K562 (cell line): ENCODE data around the gene SND1. TPM values are rescaled to one million over a fixed set of nuclear protein-coding genes. Genes with fewer than 3 reads are reported as not detected.
A peak's percentile ranks its signal among the peaks of the same experiment; 100 is the strongest.

Experiments used
- CBX2 ChIP-seq: fragments of 200-600 bp; sonication (generic); IDR thresholded peaks from one replicate; pipeline ENCODE4 v1.6.1; 2012; ENCODE audit warnings: mild to moderate bottlenecking, low read length, inconsistent platforms; ENCODE audit not compliant: insufficient read depth, poor library complexity, severe bottlenecking
- CXXC5 ChIP-seq: fragments of 250-450 bp; sonication (Bioruptor Pico); IDR thresholded peaks from 2 replicates; pipeline ENCODE4 v1.8.0; 2022; ENCODE audit warnings: inconsistent platforms, mild to moderate bottlenecking, moderate library complexity
- EHMT2 ChIP-seq: fragments of 450-650 bp; IDR thresholded peaks from 2 replicates; pipeline ENCODE4 v1.6.1; 2018; ENCODE audit warnings: antibody characterized with exemption
- KDM5B ChIP-seq: fragments of 200-600 bp; sonication (generic); IDR thresholded peaks from 2 replicates; pipeline ENCODE4 v1.6.1; 2012; ENCODE audit warnings: low read depth, mild to moderate bottlenecking, moderate library complexity, low read length, control low read depth, inconsistent platforms; ENCODE audit not compliant: insufficient replicate concordance
- MCM5 ChIP-seq: fragments of 450-650 bp; IDR thresholded peaks from 2 replicates; pipeline ENCODE4 v1.6.1; 2016; ENCODE audit warnings: low read depth
- RBM25 ChIP-seq: fragments of 200-400 bp; formaldehyde crosslinking; IDR thresholded peaks from 2 replicates; pipeline ENCODE4 v1.6.1; 2018; ENCODE audit warnings: low read length, low read depth, moderate library complexity; ENCODE audit not compliant: severe bottlenecking
- SMARCA4 ChIP-seq: fragments of 450-650 bp; IDR thresholded peaks from 2 replicates; pipeline ENCODE4 v1.6.1; 2016
- TBP ChIP-seq: optimal IDR thresholded peaks from 2 replicates; pipeline ENCODE3; 2011; ENCODE audit warnings: low read depth, low read length, improper control_type of control experiment
- TRIM28 ChIP-seq: fragments of 450-650 bp; IDR thresholded peaks from 2 replicates; pipeline ENCODE4 v1.6.1; 2017
- ZNF239 ChIP-seq: fragments of 250-450 bp; sonication (Bioruptor Pico); IDR thresholded peaks from 2 replicates; pipeline ENCODE4 v1.4.0; 2020; ENCODE audit warnings: mild to moderate bottlenecking
- ZNF707 ChIP-seq: fragments of 250-450 bp; sonication (Bioruptor Pico); conservative IDR thresholded peaks from 2 replicates; pipeline ENCODE4 v1.8.0; 2022; ENCODE audit warnings: inconsistent platforms, mild to moderate bottlenecking, moderate library complexity
- ZZZ3 ChIP-seq: fragments of 450-650 bp; IDR thresholded peaks from 2 replicates; pipeline ENCODE4 v1.6.1; 2016; ENCODE audit warnings: antibody characterized with exemption, mild to moderate bottlenecking, moderate library complexity
- polyA plus RNA-seq, 8 experiments: library from polyadenylated mRNA; depleted of rRNA in 4 of 8; stranded (reverse) in 5 of 8; unstranded in 3 of 8; fragments of >200 nt; fragmentation: Nextera tagmentation in 2 of 8; fragmentation: Illumina TruSeq in 1 of 8; extraction: Ambion mirVana in 2 of 8; extraction: Trizol in 1 of 8; gene quantifications; 2 replicates each; pipeline versions ENCODE4 v1.2.1 to v1.2.3, GENCODE V29; 2011 to 2014; ENCODE audit warnings: inconsistent platforms in 1 of 8, missing spikeins in 1 of 8
- total RNA-seq, 7 experiments: library from RNA; depleted of rRNA in 6 of 7; stranded (reverse); fragments of >200 nt in 6 of 7; fragmentation: Illumina TruSeq in 2 of 7; extraction: Trizol in 2 of 7; gene quantifications; 2 replicates each; pipeline versions ENCODE4 v1.2.1 to v1.2.3, GENCODE V29; 2011 to 2021; ENCODE audit warnings: low replicate concordance in 1 of 7
- TF ChIP-seq, protein P1 (sequence below): fragments of 200-600 bp; sonication (generic); IDR thresholded peaks from one replicate; pipeline ENCODE4 v1.6.1; 2012; ENCODE audit warnings: mild to moderate bottlenecking, low read depth, low read length, inconsistent platforms
- TF ChIP-seq, protein P2 (sequence below): fragments of 450-650 bp; formaldehyde crosslinking; IDR thresholded peaks from 2 replicates; pipeline ENCODE4 v1.4.0; 2020; ENCODE audit warnings: mild to moderate bottlenecking, moderate library complexity
- TF ChIP-seq, protein P3 (sequence below): sonication (generic); formaldehyde crosslinking; IDR thresholded peaks from 2 replicates; pipeline ENCODE4 v1.8.0; 2022; ENCODE audit warnings: mild to moderate bottlenecking, missing genetic modification reagents

Gene SND1
- total and polyA plus RNA-seq, 9 of the 15 experiments (the other 6 are each of a cell fraction or from before 2014, with no cell fraction given): 46.5 to 307 (median 191) TPM

GRCh38 chr7:127838816-127839415 is 186.9 kb downstream of the SND1 start (continued):
- TF ChIP-seq, protein P1, sequence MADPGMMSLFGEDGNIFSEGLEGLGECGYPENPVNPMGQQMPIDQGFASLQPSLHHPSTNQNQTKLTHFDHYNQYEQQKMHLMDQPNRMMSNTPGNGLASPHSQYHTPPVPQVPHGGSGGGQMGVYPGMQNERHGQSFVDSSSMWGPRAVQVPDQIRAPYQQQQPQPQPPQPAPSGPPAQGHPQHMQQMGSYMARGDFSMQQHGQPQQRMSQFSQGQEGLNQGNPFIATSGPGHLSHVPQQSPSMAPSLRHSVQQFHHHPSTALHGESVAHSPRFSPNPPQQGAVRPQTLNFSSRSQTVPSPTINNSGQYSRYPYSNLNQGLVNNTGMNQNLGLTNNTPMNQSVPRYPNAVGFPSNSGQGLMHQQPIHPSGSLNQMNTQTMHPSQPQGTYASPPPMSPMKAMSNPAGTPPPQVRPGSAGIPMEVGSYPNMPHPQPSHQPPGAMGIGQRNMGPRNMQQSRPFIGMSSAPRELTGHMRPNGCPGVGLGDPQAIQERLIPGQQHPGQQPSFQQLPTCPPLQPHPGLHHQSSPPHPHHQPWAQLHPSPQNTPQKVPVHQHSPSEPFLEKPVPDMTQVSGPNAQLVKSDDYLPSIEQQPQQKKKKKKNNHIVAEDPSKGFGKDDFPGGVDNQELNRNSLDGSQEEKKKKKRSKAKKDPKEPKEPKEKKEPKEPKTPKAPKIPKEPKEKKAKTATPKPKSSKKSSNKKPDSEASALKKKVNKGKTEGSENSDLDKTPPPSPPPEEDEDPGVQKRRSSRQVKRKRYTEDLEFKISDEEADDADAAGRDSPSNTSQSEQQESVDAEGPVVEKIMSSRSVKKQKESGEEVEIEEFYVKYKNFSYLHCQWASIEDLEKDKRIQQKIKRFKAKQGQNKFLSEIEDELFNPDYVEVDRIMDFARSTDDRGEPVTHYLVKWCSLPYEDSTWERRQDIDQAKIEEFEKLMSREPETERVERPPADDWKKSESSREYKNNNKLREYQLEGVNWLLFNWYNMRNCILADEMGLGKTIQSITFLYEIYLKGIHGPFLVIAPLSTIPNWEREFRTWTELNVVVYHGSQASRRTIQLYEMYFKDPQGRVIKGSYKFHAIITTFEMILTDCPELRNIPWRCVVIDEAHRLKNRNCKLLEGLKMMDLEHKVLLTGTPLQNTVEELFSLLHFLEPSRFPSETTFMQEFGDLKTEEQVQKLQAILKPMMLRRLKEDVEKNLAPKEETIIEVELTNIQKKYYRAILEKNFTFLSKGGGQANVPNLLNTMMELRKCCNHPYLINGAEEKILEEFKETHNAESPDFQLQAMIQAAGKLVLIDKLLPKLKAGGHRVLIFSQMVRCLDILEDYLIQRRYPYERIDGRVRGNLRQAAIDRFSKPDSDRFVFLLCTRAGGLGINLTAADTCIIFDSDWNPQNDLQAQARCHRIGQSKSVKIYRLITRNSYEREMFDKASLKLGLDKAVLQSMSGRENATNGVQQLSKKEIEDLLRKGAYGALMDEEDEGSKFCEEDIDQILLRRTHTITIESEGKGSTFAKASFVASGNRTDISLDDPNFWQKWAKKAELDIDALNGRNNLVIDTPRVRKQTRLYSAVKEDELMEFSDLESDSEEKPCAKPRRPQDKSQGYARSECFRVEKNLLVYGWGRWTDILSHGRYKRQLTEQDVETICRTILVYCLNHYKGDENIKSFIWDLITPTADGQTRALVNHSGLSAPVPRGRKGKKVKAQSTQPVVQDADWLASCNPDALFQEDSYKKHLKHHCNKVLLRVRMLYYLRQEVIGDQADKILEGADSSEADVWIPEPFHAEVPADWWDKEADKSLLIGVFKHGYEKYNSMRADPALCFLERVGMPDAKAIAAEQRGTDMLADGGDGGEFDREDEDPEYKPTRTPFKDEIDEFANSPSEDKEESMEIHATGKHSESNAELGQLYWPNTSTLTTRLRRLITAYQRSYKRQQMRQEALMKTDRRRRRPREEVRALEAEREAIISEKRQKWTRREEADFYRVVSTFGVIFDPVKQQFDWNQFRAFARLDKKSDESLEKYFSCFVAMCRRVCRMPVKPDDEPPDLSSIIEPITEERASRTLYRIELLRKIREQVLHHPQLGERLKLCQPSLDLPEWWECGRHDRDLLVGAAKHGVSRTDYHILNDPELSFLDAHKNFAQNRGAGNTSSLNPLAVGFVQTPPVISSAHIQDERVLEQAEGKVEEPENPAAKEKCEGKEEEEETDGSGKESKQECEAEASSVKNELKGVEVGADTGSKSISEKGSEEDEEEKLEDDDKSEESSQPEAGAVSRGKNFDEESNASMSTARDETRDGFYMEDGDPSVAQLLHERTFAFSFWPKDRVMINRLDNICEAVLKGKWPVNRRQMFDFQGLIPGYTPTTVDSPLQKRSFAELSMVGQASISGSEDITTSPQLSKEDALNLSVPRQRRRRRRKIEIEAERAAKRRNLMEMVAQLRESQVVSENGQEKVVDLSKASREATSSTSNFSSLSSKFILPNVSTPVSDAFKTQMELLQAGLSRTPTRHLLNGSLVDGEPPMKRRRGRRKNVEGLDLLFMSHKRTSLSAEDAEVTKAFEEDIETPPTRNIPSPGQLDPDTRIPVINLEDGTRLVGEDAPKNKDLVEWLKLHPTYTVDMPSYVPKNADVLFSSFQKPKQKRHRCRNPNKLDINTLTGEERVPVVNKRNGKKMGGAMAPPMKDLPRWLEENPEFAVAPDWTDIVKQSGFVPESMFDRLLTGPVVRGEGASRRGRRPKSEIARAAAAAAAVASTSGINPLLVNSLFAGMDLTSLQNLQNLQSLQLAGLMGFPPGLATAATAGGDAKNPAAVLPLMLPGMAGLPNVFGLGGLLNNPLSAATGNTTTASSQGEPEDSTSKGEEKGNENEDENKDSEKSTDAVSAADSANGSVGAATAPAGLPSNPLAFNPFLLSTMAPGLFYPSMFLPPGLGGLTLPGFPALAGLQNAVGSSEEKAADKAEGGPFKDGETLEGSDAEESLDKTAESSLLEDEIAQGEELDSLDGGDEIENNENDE: no peak
- TF ChIP-seq KDM5B: no peak
- TF ChIP-seq TRIM28: 0 out of 2 replicates have a peak, but pooled peaks have one; percentile 51
- TF ChIP-seq ZNF239 (CRISPR knock-in tag): no peak
- peak; percentile 81 for TF ChIP-seq SMARCA4
- peak; percentile 87 for TF ChIP-seq CXXC5
- no peak for TF ChIP-seq ZZZ3
- TF ChIP-seq ZNF707: no peak
- TF ChIP-seq, protein P2, sequence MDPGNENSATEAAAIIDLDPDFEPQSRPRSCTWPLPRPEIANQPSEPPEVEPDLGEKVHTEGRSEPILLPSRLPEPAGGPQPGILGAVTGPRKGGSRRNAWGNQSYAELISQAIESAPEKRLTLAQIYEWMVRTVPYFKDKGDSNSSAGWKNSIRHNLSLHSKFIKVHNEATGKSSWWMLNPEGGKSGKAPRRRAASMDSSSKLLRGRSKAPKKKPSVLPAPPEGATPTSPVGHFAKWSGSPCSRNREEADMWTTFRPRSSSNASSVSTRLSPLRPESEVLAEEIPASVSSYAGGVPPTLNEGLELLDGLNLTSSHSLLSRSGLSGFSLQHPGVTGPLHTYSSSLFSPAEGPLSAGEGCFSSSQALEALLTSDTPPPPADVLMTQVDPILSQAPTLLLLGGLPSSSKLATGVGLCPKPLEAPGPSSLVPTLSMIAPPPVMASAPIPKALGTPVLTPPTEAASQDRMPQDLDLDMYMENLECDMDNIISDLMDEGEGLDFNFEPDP (CRISPR knock-in tag): no peak
- no peak for TF ChIP-seq CBX2
- no peak for TF ChIP-seq MCM5
- TF ChIP-seq EHMT2: no peak
- TF ChIP-seq, protein P3, sequence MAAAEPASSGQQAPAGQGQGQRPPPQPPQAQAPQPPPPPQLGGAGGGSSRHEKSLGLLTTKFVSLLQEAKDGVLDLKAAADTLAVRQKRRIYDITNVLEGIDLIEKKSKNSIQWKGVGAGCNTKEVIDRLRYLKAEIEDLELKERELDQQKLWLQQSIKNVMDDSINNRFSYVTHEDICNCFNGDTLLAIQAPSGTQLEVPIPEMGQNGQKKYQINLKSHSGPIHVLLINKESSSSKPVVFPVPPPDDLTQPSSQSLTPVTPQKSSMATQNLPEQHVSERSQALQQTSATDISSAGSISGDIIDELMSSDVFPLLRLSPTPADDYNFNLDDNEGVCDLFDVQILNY (CRISPR knock-in tag): no peak
- no peak for TF ChIP-seq TBP
- TF ChIP-seq RBM25: no peak
